ENCODE data around the gene PDCL2.

The PDCL2 gene

GRCh38 chr4:55539658-55540057 lies 52.4 kb downstream of the PDCL2 start:
- DNase-seq (ENCODE audit: low read depth in 2 of 2) = no peak

- DNase-seq (ENCODE audit: low read depth in 2 of 2) = no peak
Observed at GRCh38 chr4:55538531-55538930, 53.5 kb downstream of the PDCL2 start.

GRCh38 chr4:55534306-55534705 lies 57.7 kb downstream of the PDCL2 start:
- DNase-seq (ENCODE audit: low read depth in 2 of 2) = no peak

GRCh38 chr4:55530691-55531090 lies 61.4 kb downstream of the PDCL2 start:
- no peak for DNase-seq (ENCODE audit: low read depth in 2 of 2)

GRCh38 chr4:55530167-55530566 lies 61.9 kb downstream of the PDCL2 start:
- DNase-seq (ENCODE audit: low read depth in 2 of 2) = no peak

GRCh38 chr4:55528491-55528890 lies 63.6 kb downstream of the PDCL2 start:
- no peak for DNase-seq (ENCODE audit: low read depth in 2 of 2)

- no peak for DNase-seq (ENCODE audit: low read depth in 2 of 2)
Observed at GRCh38 chr4:55524844-55525571, 67.0 kb downstream of the PDCL2 start.

GRCh38 chr4:55518442-55518841 lies 73.6 kb downstream of the PDCL2 start:
- no peak for DNase-seq (ENCODE audit: low read depth in 2 of 2)

- no peak for DNase-seq (ENCODE audit: low read depth in 2 of 2)
Observed at GRCh38 chr4:55517526-55518229, 74.4 kb downstream of the PDCL2 start.

- DNase-seq (ENCODE audit: low read depth in 2 of 2) = no peak
Observed at GRCh38 chr4:55512922-55513571, 79.0 kb downstream of the PDCL2 start.

GRCh38 chr4:55512077-55512476 lies 80.0 kb downstream of the PDCL2 start:
- DNase-seq (ENCODE audit: low read depth in 2 of 2) = no peak

GRCh38 chr4:55510685-55511084 lies 81.4 kb downstream of the PDCL2 start:
- no peak for DNase-seq (ENCODE audit: low read depth in 2 of 2)

- DNase-seq (ENCODE audit: low read depth in 2 of 2) = no peak
Observed at GRCh38 chr4:55509266-55509665, 82.8 kb downstream of the PDCL2 start.

GRCh38 chr4:55507612-55508011 lies 84.4 kb downstream of the PDCL2 start:
- no peak for DNase-seq (ENCODE audit: low read depth in 2 of 2)
